PC-9 (cell line): Measurements from ENCODE around the gene TSEN15.

ENCODE experiments used
- CTCF ChIP-seq: fragments of 200-600 bp; sonication (generic); conservative IDR thresholded peaks from 2 replicates; pipeline ENCODE4 v1.6.1; 2017; ENCODE audit warnings: mixed run types, antibody characterized with exemption, mild to moderate bottlenecking, moderate library complexity
- EZH2 ChIP-seq: fragments of 200-600 bp; sonication (generic); IDR thresholded peaks from 2 replicates; pipeline ENCODE4 v1.8.0; 2017; ENCODE audit warnings: antibody characterized with exemption, low read depth

GRCh38 chr1:184020855-184021254, 30.7 kb upstream of the TSEN15 start:
- TF ChIP-seq CTCF (no peak), EZH2 (no peak)
